HepG2 (cell line): ENCODE data around the gene ZCCHC3. TPM values are rescaled to one million over a fixed set of nuclear protein-coding genes. Genes with fewer than 3 reads are reported as not detected.
A peak's percentile ranks its signal among the peaks of the same experiment; 100 is the strongest.

ENCODE experiments used
- ARID3A ChIP-seq: IDR thresholded peaks from 2 replicates; pipeline ENCODE4 v1.6.1; 2012; ENCODE audit warnings: low read depth, low read length, improper control_type of control experiment
- CENPX ChIP-seq: sonication (generic); formaldehyde crosslinking; IDR thresholded peaks from 2 replicates; pipeline ENCODE4 v1.9.0; 2021; ENCODE audit warnings: mild to moderate bottlenecking, missing genetic modification reagents, moderate library complexity
- DNMT1 ChIP-seq: sonication (generic); formaldehyde crosslinking; IDR thresholded peaks from 2 replicates; pipeline ENCODE4 v1.5.1; 2020; ENCODE audit warnings: mild to moderate bottlenecking, missing genetic modification reagents
- KDM5A ChIP-seq: fragments of 200-600 bp; sonication (generic); IDR thresholded peaks from 2 replicates; pipeline ENCODE4 v1.7.0; 2018; ENCODE audit warnings: antibody characterized with exemption, mild to moderate bottlenecking, low read length, borderline replicate concordance
- RERE ChIP-seq: IDR thresholded peaks from 2 replicates; pipeline ENCODE4 v1.6.1; 2016; ENCODE audit warnings: low read depth, missing genetic modification reagents, missing compliant biosample characterization
- SALL1 ChIP-seq: sonication (generic); formaldehyde crosslinking; IDR thresholded peaks from 2 replicates; pipeline ENCODE4 v1.8.0; 2022; ENCODE audit warnings: mild to moderate bottlenecking, missing genetic modification reagents
- STAG1 ChIP-seq: sonication (generic); formaldehyde crosslinking; IDR thresholded peaks from 2 replicates; pipeline ENCODE4 v1.4.0; 2020; ENCODE audit warnings: missing genetic modification reagents
- TOE1 ChIP-seq: sonication (generic); formaldehyde crosslinking; IDR thresholded peaks from 2 replicates; pipeline ENCODE4 v1.4.0; 2020; ENCODE audit warnings: mild to moderate bottlenecking, missing genetic modification reagents
- ZBTB20 ChIP-seq: sonication (generic); formaldehyde crosslinking; IDR thresholded peaks from 2 replicates; pipeline ENCODE4 v1.8.1; 2023; ENCODE audit warnings: missing genetic modification reagents, low read depth, mild to moderate bottlenecking, borderline replicate concordance
- ZNF253 ChIP-seq: sonication (generic); formaldehyde crosslinking; IDR thresholded peaks from 2 replicates; pipeline ENCODE4 v1.8.0; 2022; ENCODE audit warnings: mild to moderate bottlenecking, missing genetic modification reagents, borderline replicate concordance
- ZNF484 ChIP-seq: sonication (generic); formaldehyde crosslinking; IDR thresholded peaks from 2 replicates; pipeline ENCODE4 v1.5.1; 2020; ENCODE audit warnings: mild to moderate bottlenecking, low read depth, missing genetic modification reagents, borderline replicate concordance
- ZNF562 ChIP-seq: sonication (generic); formaldehyde crosslinking; IDR thresholded peaks from 2 replicates; pipeline ENCODE4 v1.8.0; 2022; ENCODE audit warnings: missing genetic modification reagents, borderline replicate concordance
- ZNF687 ChIP-seq: sonication (generic); formaldehyde crosslinking; IDR thresholded peaks from 2 replicates; pipeline ENCODE4 v1.5.1; 2020; ENCODE audit warnings: mild to moderate bottlenecking, missing genetic modification reagents, moderate library complexity
- ZNF703 ChIP-seq: sonication (generic); formaldehyde crosslinking; IDR thresholded peaks from 2 replicates; pipeline ENCODE4 v1.5.1; 2020; ENCODE audit warnings: missing genetic modification reagents, mild to moderate bottlenecking, moderate library complexity, borderline replicate concordance
- ZNF850 ChIP-seq: sonication (generic); formaldehyde crosslinking; conservative IDR thresholded peaks from 2 replicates; pipeline ENCODE4 v1.9.0; 2021; ENCODE audit warnings: mild to moderate bottlenecking, missing genetic modification reagents
- polyA plus RNA-seq, 8 experiments: library from polyadenylated mRNA; depleted of rRNA in 3 of 8; stranded (reverse) in 7 of 8; unstranded in 1 of 8; fragments of >200 nt; fragmentation: Illumina TruSeq in 4 of 8; extraction: Trizol in 4 of 8; gene quantifications; 2 replicates each; pipeline versions ENCODE4 v1.2.1 to v1.2.3, GENCODE V29; 2011 to 2016; ENCODE audit warnings: low read depth in 4 of 8, missing spikeins in 1 of 8, mixed read lengths in 1 of 8; ENCODE audit not compliant: insufficient read depth in 1 of 8
- total RNA-seq, 5 experiments: library from RNA; depleted of rRNA; stranded (reverse); fragments of >200 nt; fragmentation: Illumina TruSeq; extraction: Trizol; gene quantifications; 2 replicates each; pipeline ENCODE4 v1.2.3, GENCODE V29; 2016; ENCODE audit warnings: low read depth in 1 of 5

The ZCCHC3 gene
- total and polyA plus RNA-seq, 2 of the 13 experiments (the other 11 are each of a cell fraction or from before 2014, with no cell fraction given) = 46.6 to 63.0 TPM

- peak; percentile 79 for TF ChIP-seq RERE (CRISPR knock-in tag)
- peak; percentile 90 for TF ChIP-seq TOE1 (CRISPR knock-in tag)
- TF ChIP-seq ZBTB20 = no peak; the same call in none of the 2 replicates
- peak; percentile 46; the same call in 1 of the 2 replicates for TF ChIP-seq ZNF703 (CRISPR knock-in tag)
- peak; percentile 40 for TF ChIP-seq STAG1 (CRISPR knock-in tag)
- TF ChIP-seq DNMT1 (CRISPR knock-in tag) = 0 out of 2 replicates have a peak, but pooled peaks have one; percentile 41
- no peak for TF ChIP-seq ZNF562 (CRISPR knock-in tag)
- TF ChIP-seq ARID3A = no peak
- no peak for TF ChIP-seq ZNF850 (CRISPR knock-in tag)
- TF ChIP-seq SALL1 (CRISPR knock-in tag) = peak; percentile 97
- TF ChIP-seq ZNF253 (CRISPR knock-in tag) = no peak; the same call in 1 of the 2 replicates
- TF ChIP-seq CENPX (CRISPR knock-in tag) = no peak
- TF ChIP-seq ZNF687 (CRISPR knock-in tag) = peak; percentile 92
- TF ChIP-seq KDM5A = peak; percentile 66; the same call in 1 of the 2 replicates
- TF ChIP-seq ZNF484 (CRISPR knock-in tag) = peak; percentile 66; the same call in 1 of the 2 replicates
Measured at GRCh38 chr20:347640-348484, 50.5 kb downstream of the ZCCHC3 start (continued).
